ENCODE results near the gene PSME2. TPM values are rescaled to one million over a fixed set of nuclear protein-coding genes. Genes with fewer than 3 reads are reported as not detected.
A peak's percentile ranks its signal among the peaks of the same experiment; 100 is the strongest.

Gene PSME2
- total and polyA plus RNA-seq, 2 of the 13 experiments (the other 11 are each of a cell fraction or from before 2014, with no cell fraction given) = 332 to 716 TPM

GRCh38 chr14:24098927-24099813, 47.2 kb downstream of the PSME2 start (continued):
- TF ChIP-seq NFAT5 (CRISPR knock-in tag; IDR thresholded peaks at IDR 0.05) = 0 out of 2 replicates have a peak, but pooled peaks have one; percentile 43
- TF ChIP-seq BORCS8-MEF2B (CRISPR knock-in tag; IDR thresholded peaks at IDR 0.05) = peak; percentile 38; the same call in 1 of the 2 replicates
- TF ChIP-seq ZNF589 (CRISPR knock-in tag; conservative IDR thresholded peaks at IDR 0.05) = no peak
- peak; percentile 26; the same call in 1 of the 2 replicates for TF ChIP-seq ZFY (CRISPR knock-in tag; IDR thresholded peaks at IDR 0.05)
- 0 out of 2 replicates have a peak, but pooled peaks have one; percentile 8 for TF ChIP-seq ZNF619 (CRISPR knock-in tag; IDR thresholded peaks at IDR 0.05)
- TF ChIP-seq ZNF598 (CRISPR knock-in tag; IDR thresholded peaks at IDR 0.05; ENCODE audit: borderline replicate concordance) = no peak
- TF ChIP-seq GTF2F1 (IDR thresholded peaks at IDR 0.05; ENCODE audit: low read length) = no peak
- no peak for TF ChIP-seq ZNF317 (CRISPR knock-in tag; IDR thresholded peaks at IDR 0.05)
- no peak for TF ChIP-seq NR2F1 (CRISPR knock-in tag; IDR thresholded peaks at IDR 0.05)
- no peak for TF ChIP-seq ZNF777 (CRISPR knock-in tag; IDR thresholded peaks at IDR 0.05)
- TF ChIP-seq ATF4 (CRISPR knock-in tag; IDR thresholded peaks at IDR 0.05) = no peak
- no peak for TF ChIP-seq HMG20A (CRISPR knock-in tag; IDR thresholded peaks at IDR 0.05; ENCODE audit: borderline replicate concordance)
- no peak for TF ChIP-seq ZNF879 (CRISPR knock-in tag; IDR thresholded peaks at IDR 0.05)
- TF ChIP-seq ZBTB43 (CRISPR knock-in tag; conservative IDR thresholded peaks at IDR 0.05) = no peak
- TF ChIP-seq AGO1 (IDR thresholded peaks at IDR 0.05; ENCODE audit: low read depth, low read length, poor library complexity, severe bottlenecking) = peak; percentile 37
- TF ChIP-seq ZBTB38 (CRISPR knock-in tag; IDR thresholded peaks at IDR 0.05) = no peak
- peak; percentile 91 for TF ChIP-seq RBFOX2 (IDR thresholded peaks at IDR 0.05; ENCODE audit: low read depth, low read length)
- 0 out of 2 replicates have a peak, but pooled peaks have one; percentile 2 for TF ChIP-seq THAP7 (CRISPR knock-in tag; IDR thresholded peaks at IDR 0.05)
- no peak for TF ChIP-seq NFATC3 (CRISPR knock-in tag; IDR thresholded peaks at IDR 0.05)
- no peak for TF ChIP-seq ZNF337 (CRISPR knock-in tag; IDR thresholded peaks at IDR 0.05; ENCODE audit: borderline replicate concordance, low read depth)
- no peak for TF ChIP-seq ZNF780A (CRISPR knock-in tag; IDR thresholded peaks at IDR 0.05)
